GM23338 (cell line): ENCODE data around the gene VAX1. TPM values are rescaled to one million over a fixed set of nuclear protein-coding genes. Genes with fewer than 3 reads are reported as not detected.
A peak's percentile ranks its signal among the peaks of the same experiment; 100 is the strongest.

Source experiments
- ATAC-seq: fragments of 200-7000 bp; cut with Tn5 transposase; 3 replicates; pipeline ENCODE4 v1.9.1; 2020
- DNase-seq: peaks from one replicate; pipeline ENCODE4 v3.0.0-alpha.2; 2015; ENCODE audit warnings: low spot score
- H2AFZ ChIP-seq: fragments of 200-600 bp; sonication (generic); 2 replicates; pipeline ENCODE4 v1.8.0; 2016; ENCODE audit warnings: antibody characterized with exemption, mild to moderate bottlenecking, moderate library complexity
- H3F3A ChIP-seq: fragments of 200-600 bp; sonication (generic); replicated peaks from 2 replicates; pipeline ENCODE4 v1.8.0; 2017; ENCODE audit warnings: antibody characterized with exemption, mixed run types, low read depth
- H3K27ac ChIP-seq: fragments of 200-600 bp; sonication (generic); 2 replicates; pipeline ENCODE4 v1.6.1; 2016; ENCODE audit warnings: low read depth
- H3K27me3 ChIP-seq: fragments of 200-600 bp; sonication (generic); 2 replicates; pipeline ENCODE4 v1.8.0; 2016; ENCODE audit warnings: mild to moderate bottlenecking, mixed run types, moderate library complexity; ENCODE audit not compliant: insufficient read depth
- H3K36me3 ChIP-seq: fragments of 200-600 bp; sonication (generic); 2 replicates; pipeline ENCODE4 v1.8.0; 2016; ENCODE audit warnings: mild to moderate bottlenecking; ENCODE audit not compliant: insufficient read depth
- H3K4me1 ChIP-seq: fragments of 200-600 bp; sonication (generic); 2 replicates; pipeline ENCODE4 v1.8.0; 2016; ENCODE audit warnings: mild to moderate bottlenecking, moderate library complexity; ENCODE audit not compliant: insufficient read depth
- H3K4me2 ChIP-seq: fragments of 200-600 bp; sonication (generic); 2 replicates; pipeline ENCODE4 v1.7.1; 2017; ENCODE audit warnings: mixed run types
- H3K4me3 ChIP-seq: fragments of 200-600 bp; sonication (generic); 2 replicates; pipeline ENCODE4 v1.6.1; 2016; ENCODE audit warnings: mixed run types
- H3K79me2 ChIP-seq: fragments of 200-600 bp; sonication (generic); replicated peaks from 2 replicates; pipeline ENCODE4 v1.8.0; 2017; ENCODE audit warnings: mild to moderate bottlenecking; ENCODE audit not compliant: insufficient read depth
- H3K9me2 ChIP-seq: fragments of 200-600 bp; sonication (generic); 2 replicates; pipeline ENCODE4 v1.8.0; 2017; ENCODE audit not compliant: insufficient read depth
- H4K20me1 ChIP-seq: fragments of 200-600 bp; sonication (generic); replicated peaks from 2 replicates; pipeline ENCODE4 v1.8.0; 2017; ENCODE audit warnings: mild to moderate bottlenecking; ENCODE audit not compliant: insufficient read depth
- H3K27ac Mint-ChIP-seq: 2 replicates; pipeline ENCODE4 v1.8.0; 2020; ENCODE audit warnings: inconsistent platforms, mild to moderate bottlenecking, moderate library complexity, mixed read lengths
- H3K27me3 Mint-ChIP-seq: 3 replicates; pipeline ENCODE4 v1.8.0; 2022; ENCODE audit warnings: low read depth, mild to moderate bottlenecking, moderate library complexity, mixed read lengths, inconsistent platforms; ENCODE audit not compliant: insufficient read depth, poor library complexity
- H3K36me3 Mint-ChIP-seq: 3 replicates; pipeline ENCODE4 v1.8.0; 2021; ENCODE audit warnings: low read depth, mild to moderate bottlenecking, inconsistent platforms, moderate library complexity, mixed read lengths
- H3K4me1 Mint-ChIP-seq: 3 replicates; pipeline ENCODE4 v1.8.0; 2020; ENCODE audit warnings: mild to moderate bottlenecking, inconsistent platforms, mixed read lengths
- H3K4me3 Mint-ChIP-seq: 3 replicates; pipeline ENCODE4 v1.8.0; 2021; ENCODE audit warnings: moderate library complexity, mild to moderate bottlenecking, inconsistent platforms, mixed read lengths
- H3K9me3 Mint-ChIP-seq: 3 replicates; pipeline ENCODE4 v1.8.0; 2020; ENCODE audit warnings: moderate library complexity, mild to moderate bottlenecking, inconsistent platforms, mixed read lengths
- CTCF ChIP-seq, 2 experiments: fragments of 200-600 bp in 1 of 2; sonication (generic) in 1 of 2; conservative IDR thresholded peaks; 2 replicates each; pipeline versions ENCODE4 v1.5.1 to v1.6.1; 2016 to 2017; ENCODE audit warnings: antibody characterized with exemption in 2 of 2, low read depth in 2 of 2, mild to moderate bottlenecking in 2 of 2, moderate library complexity in 1 of 2
- EZH2 ChIP-seq: fragments of 200-600 bp; sonication (generic); IDR thresholded peaks from one replicate; pipeline ENCODE4 v1.8.0; 2017; ENCODE audit warnings: antibody characterized with exemption, mild to moderate bottlenecking, low read depth; ENCODE audit not compliant: unreplicated experiment
- EZH2phosphoT487 ChIP-seq: fragments of 200-600 bp; sonication (generic); IDR thresholded peaks from one replicate; pipeline ENCODE4 v1.8.1; 2018; ENCODE audit warnings: antibody characterized with exemption; ENCODE audit not compliant: unreplicated experiment
- JUNB ChIP-seq: IDR thresholded peaks from one replicate; pipeline ENCODE4 v1.6.1; 2016; ENCODE audit warnings: antibody characterized with exemption; ENCODE audit not compliant: unreplicated experiment
- NANOG ChIP-seq: IDR thresholded peaks from 2 replicates; pipeline ENCODE4 v1.6.1; 2016; ENCODE audit warnings: antibody characterized with exemption, borderline replicate concordance
- POLR2AphosphoS5 ChIP-seq: IDR thresholded peaks from 2 replicates; pipeline ENCODE4 v1.6.1; 2016; ENCODE audit warnings: antibody characterized with exemption, low read depth
- STAT1 ChIP-seq: IDR thresholded peaks from one replicate; pipeline ENCODE4 v1.6.1; 2016; ENCODE audit warnings: antibody characterized with exemption; ENCODE audit not compliant: unreplicated experiment
- polyA plus RNA-seq: library from polyadenylated mRNA; unstranded; fragments of >200 nt; fragmentation: Nextera tagmentation; extraction: Ambion mirVana; gene quantifications from 2 replicates; pipeline ENCODE4 v1.2.1, GENCODE V29; 2016
- total RNA-seq: library from RNA; depleted of rRNA; stranded (reverse); fragments of >200 nt; shearing (Covaris generic); gene quantifications from 2 replicates; pipeline ENCODE4 v1.2.3, GENCODE V29; 2014
- TF ChIP-seq, protein P1 (sequence below): IDR thresholded peaks from 2 replicates; pipeline ENCODE4 v1.6.1; 2016; ENCODE audit warnings: antibody characterized with exemption
- TF ChIP-seq, protein P2 (sequence below): fragments of 250-450 bp; sonication (Bioruptor Pico); IDR thresholded peaks from 2 replicates; pipeline ENCODE4 v1.5.0; 2020; ENCODE audit warnings: mild to moderate bottlenecking, moderate library complexity

The VAX1 gene
- total and polyA plus RNA-seq, 2 experiments from 2014 or later: not detected

DNA sequence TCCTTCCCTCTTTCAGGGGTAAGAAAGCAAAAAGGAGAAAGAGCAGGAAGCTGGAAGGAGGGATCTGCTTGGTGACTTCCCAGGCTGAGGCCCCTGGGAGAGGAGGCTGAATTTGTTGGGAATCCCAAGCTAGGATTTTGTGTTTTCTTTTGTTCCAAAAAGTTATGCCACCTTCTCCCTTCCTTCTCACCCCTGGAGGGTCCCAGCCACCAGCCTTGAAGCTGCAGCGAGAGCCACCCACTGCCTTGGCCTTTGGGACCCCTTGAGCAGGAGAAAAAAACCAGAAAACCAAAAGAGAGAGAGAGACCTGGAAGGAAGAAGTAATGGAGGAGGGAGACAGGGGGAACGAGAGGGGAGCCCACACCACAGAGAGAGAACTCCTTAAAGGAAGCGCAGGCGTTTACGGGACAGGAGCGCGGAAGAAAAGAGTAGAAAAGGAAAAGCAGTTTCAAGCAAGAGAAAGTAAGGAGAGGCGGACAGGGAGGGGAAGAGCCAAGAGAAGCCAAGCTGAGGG lies 7.2 kb downstream of the VAX1 start:
- Mint-ChIP-seq H3K4me1 (peaks cover 46% of the 10 kb centered on the region), H3K27me3 (peaks cover 80% of the 10 kb centered on the region), H3K9me3 (peaks cover 7% of the 10 kb centered on the region; the same call in 1 of the 3 replicates), H3K27ac (no peak overlapping the region), H3K4me3 (peak overlapping the region; percentile 67), H3K36me3 (peaks cover 3% of the 10 kb centered on the region; the same call in 1 of the 3 replicates)
- Histone ChIP-seq H3F3A (peaks cover 43% of the 10 kb centered on the region), H3K79me2 (no peaks in the 10 kb centered on the region), H3K4me3 (peak overlapping the region; percentile 55), H3K9me2 (peaks cover 8% of the 10 kb centered on the region; the same call in 1 of the 2 replicates), H3K4me1 (peaks cover 61% of the 10 kb centered on the region), H3K27me3 (peaks cover 95% of the 10 kb centered on the region), H2AFZ (peak overlapping the region; percentile 88; the same call in 1 of the 2 replicates), H4K20me1 (peaks cover 8% of the 10 kb centered on the region), H3K27ac (no peak overlapping the region), H3K36me3 (no peaks in the 10 kb centered on the region), H3K4me2 (peak overlapping the region; percentile 88)
- no peak for DNase-seq
- ATAC-seq: no peak; the same call in 2 of the 3 replicates
- no peak for TF ChIP-seq CTCF (conservative IDR thresholded peaks at IDR 0.05; ENCODE audit: low read depth in 2 of 2)
- TF ChIP-seq EZH2: peak; percentile 95
- no peak for TF ChIP-seq STAT1

DNA sequence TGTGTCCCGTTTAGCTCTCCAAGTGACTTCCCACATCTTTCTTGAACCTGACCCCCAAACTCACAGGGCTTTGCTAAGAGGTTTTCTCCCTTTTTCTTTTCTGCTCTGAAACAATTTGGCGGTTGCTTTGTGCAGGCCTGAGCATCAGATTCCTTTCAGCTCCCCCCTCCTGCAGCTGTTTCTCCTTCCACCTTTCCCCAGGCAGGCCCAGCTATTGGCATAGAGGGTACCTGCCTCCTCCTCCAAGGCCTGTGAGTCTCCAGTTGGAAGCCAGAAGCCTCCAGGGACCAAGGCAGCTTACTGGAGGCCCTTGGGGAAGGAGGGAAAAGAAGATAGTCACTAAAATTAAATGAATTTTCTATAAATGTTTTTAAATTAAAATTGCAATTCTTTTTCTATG lies 7.7 kb downstream of the VAX1 start:
- peaks cover 3% of the 10 kb centered on the region; the same call in 1 of the 3 replicates for H3K36me3 Mint-ChIP-seq
- ATAC-seq (no peak; the same call in 2 of the 3 replicates), DNase-seq (peak; percentile 24)
- Histone ChIP-seq H3K36me3 (no peaks in the 10 kb centered on the region), H4K20me1 (peaks cover 5% of the 10 kb centered on the region), H3K4me3 (no peak overlapping the region; the same call in 1 of the 2 replicates), H2AFZ (no peak overlapping the region), H3K4me1 (peaks cover 59% of the 10 kb centered on the region), H3K9me2 (peaks cover 8% of the 10 kb centered on the region; the same call in 1 of the 2 replicates), H3K4me2 (peak overlapping the region; percentile 88), H3K79me2 (no peaks in the 10 kb centered on the region), H3F3A (peaks cover 41% of the 10 kb centered on the region), H3K27me3 (peaks cover 95% of the 10 kb centered on the region), H3K27ac (no peak overlapping the region)
- H3K27ac Mint-ChIP-seq: no peak overlapping the region
- H3K4me3 Mint-ChIP-seq: no peak overlapping the region
- H3K27me3 Mint-ChIP-seq: peaks cover 74% of the 10 kb centered on the region
- H3K4me1 Mint-ChIP-seq: peaks cover 43% of the 10 kb centered on the region
- peaks cover 7% of the 10 kb centered on the region; the same call in 1 of the 3 replicates for H3K9me3 Mint-ChIP-seq
- no peak for TF ChIP-seq NANOG
- TF ChIP-seq, protein P1, sequence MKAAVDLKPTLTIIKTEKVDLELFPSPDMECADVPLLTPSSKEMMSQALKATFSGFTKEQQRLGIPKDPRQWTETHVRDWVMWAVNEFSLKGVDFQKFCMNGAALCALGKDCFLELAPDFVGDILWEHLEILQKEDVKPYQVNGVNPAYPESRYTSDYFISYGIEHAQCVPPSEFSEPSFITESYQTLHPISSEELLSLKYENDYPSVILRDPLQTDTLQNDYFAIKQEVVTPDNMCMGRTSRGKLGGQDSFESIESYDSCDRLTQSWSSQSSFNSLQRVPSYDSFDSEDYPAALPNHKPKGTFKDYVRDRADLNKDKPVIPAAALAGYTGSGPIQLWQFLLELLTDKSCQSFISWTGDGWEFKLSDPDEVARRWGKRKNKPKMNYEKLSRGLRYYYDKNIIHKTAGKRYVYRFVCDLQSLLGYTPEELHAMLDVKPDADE: no peak
- TF ChIP-seq, protein P2, sequence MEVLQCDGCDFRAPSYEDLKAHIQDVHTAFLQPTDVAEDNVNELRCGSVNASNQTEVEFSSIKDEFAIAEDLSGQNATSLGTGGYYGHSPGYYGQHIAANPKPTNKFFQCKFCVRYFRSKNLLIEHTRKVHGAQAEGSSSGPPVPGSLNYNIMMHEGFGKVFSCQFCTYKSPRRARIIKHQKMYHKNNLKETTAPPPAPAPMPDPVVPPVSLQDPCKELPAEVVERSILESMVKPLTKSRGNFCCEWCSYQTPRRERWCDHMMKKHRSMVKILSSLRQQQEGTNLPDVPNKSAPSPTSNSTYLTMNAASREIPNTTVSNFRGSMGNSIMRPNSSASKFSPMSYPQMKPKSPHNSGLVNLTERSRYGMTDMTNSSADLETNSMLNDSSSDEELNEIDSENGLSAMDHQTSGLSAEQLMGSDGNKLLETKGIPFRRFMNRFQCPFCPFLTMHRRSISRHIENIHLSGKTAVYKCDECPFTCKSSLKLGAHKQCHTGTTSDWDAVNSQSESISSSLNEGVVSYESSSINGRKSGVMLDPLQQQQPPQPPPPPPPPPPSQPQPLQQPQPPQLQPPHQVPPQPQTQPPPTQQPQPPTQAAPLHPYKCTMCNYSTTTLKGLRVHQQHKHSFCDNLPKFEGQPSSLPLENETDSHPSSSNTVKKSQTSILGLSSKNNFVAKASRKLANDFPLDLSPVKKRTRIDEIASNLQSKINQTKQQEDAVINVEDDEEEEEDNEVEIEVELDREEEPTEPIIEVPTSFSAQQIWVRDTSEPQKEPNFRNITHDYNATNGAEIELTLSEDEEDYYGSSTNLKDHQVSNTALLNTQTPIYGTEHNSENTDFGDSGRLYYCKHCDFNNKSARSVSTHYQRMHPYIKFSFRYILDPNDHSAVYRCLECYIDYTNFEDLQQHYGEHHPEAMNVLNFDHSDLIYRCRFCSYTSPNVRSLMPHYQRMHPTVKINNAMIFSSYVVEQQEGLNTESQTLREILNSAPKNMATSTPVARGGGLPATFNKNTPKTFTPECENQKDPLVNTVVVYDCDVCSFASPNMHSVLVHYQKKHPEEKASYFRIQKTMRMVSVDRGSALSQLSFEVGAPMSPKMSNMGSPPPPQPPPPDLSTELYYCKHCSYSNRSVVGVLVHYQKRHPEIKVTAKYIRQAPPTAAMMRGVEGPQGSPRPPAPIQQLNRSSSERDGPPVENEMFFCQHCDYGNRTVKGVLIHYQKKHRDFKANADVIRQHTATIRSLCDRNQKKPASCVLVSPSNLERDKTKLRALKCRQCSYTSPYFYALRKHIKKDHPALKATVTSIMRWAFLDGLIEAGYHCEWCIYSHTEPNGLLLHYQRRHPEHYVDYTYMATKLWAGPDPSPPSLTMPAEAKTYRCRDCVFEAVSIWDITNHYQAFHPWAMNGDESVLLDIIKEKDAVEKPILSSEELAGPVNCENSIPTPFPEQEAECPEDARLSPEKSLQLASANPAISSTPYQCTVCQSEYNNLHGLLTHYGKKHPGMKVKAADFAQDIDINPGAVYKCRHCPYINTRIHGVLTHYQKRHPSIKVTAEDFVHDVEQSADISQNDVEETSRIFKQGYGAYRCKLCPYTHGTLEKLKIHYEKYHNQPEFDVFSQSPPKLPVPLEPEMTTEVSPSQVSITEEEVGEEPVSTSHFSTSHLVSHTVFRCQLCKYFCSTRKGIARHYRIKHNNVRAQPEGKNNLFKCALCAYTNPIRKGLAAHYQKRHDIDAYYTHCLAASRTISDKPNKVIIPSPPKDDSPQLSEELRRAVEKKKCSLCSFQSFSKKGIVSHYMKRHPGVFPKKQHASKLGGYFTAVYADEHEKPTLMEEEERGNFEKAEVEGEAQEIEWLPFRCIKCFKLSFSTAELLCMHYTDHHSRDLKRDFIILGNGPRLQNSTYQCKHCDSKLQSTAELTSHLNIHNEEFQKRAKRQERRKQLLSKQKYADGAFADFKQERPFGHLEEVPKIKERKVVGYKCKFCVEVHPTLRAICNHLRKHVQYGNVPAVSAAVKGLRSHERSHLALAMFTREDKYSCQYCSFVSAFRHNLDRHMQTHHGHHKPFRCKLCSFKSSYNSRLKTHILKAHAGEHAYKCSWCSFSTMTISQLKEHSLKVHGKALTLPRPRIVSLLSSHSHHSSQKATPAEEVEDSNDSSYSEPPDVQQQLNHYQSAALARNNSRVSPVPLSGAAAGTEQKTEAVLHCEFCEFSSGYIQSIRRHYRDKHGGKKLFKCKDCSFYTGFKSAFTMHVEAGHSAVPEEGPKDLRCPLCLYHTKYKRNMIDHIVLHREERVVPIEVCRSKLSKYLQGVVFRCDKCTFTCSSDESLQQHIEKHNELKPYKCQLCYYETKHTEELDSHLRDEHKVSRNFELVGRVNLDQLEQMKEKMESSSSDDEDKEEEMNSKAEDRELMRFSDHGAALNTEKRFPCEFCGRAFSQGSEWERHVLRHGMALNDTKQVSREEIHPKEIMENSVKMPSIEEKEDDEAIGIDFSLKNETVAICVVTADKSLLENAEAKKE: no peak
- TF ChIP-seq STAT1: no peak
- no peak for TF ChIP-seq EZH2
- TF ChIP-seq JUNB: no peak
- TF ChIP-seq POLR2AphosphoS5: no peak
- TF ChIP-seq EZH2phosphoT487: no peak
